Measurements from ENCODE around the gene COG5. TPM values are rescaled to one million over a fixed set of nuclear protein-coding genes. Genes with fewer than 3 reads are reported as not detected.

COG5 gene
- total RNA-seq, 1 experiment from 2014 or later, result 62.3 TPM

DNA sequence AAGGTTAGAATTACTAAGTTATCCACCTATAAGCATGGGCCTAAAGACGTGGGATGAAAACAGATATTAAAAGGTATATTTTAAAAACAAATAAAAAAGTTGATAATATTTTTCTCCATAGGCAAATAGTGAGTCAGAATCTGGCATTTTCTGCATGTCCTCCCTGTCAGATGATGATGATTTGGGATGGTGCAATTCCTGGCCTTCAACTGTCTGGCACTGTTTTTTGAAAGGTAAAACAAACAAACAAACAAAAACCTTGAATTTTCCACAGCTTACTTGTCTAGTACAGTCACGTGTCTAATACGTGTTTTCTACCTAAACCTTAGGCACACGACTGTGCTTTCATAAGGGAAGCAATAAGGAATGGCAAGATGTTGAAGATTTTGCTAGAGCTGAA lies 377.5 kb downstream of the COG5 start:
- DNase-seq (ENCODE audit: low read depth), result no peak

DNA sequence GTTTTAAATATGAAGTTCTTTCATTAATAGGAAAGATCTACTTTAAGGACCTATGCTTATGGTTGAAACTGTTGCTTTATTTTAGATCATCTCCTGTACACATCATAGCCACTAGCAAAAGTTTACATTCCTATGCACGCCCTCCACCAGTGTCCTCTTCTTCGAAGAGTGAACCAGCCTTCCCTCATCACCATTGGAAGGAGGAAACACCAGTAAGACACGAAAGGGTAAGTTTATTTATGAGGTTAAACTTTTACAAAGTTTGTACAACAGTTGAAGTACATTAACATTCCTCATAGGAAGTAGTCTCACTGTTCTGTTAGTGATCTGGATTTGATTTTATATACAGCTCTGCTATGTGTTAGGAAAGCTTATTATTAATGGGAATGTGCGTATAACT lies 378.0 kb downstream of the COG5 start:
- DNase-seq (ENCODE audit: low read depth), result no peak

DNA sequence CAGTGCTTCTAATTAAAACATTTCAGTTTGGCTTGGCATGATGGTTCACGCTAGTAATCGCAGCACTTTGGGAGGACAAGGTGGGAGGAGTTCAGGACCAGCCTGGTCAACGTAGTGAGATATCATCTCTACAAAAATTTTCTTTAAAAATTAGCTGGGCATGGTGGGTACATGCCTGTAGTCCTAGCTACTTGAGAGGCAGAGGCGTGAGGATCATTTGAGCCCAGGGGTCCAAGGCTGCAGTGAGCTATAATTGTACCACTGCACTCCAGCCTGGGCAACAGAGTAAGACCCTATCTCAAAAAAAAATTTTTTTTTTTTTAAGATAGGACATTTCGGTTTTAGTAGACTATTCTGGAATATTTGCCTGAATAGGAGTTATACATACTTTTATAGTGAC lies 382.5 kb downstream of the COG5 start:
- DNase-seq (ENCODE audit: low read depth), result no peak

DNA sequence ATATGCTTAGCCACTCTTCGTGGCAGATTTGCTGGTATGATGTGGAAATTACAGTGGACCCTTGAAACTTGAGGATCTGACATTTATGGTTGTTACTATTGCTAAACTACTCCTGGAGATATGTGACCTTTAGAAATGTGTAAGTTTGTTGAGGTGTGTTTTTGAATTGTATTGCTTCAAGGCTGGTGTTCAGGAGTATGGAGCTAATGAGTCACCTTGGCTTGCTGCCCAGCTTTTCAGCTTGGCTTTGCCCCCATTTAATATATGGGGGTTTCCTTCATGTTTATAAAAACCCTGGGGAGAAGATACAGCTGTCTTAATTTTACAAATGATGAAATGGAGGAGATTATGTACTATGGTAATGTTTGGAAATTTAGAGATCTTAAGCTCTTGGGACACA lies 383.3 kb downstream of the COG5 start:
- DNase-seq (ENCODE audit: low read depth), result peak; percentile 76

DNA sequence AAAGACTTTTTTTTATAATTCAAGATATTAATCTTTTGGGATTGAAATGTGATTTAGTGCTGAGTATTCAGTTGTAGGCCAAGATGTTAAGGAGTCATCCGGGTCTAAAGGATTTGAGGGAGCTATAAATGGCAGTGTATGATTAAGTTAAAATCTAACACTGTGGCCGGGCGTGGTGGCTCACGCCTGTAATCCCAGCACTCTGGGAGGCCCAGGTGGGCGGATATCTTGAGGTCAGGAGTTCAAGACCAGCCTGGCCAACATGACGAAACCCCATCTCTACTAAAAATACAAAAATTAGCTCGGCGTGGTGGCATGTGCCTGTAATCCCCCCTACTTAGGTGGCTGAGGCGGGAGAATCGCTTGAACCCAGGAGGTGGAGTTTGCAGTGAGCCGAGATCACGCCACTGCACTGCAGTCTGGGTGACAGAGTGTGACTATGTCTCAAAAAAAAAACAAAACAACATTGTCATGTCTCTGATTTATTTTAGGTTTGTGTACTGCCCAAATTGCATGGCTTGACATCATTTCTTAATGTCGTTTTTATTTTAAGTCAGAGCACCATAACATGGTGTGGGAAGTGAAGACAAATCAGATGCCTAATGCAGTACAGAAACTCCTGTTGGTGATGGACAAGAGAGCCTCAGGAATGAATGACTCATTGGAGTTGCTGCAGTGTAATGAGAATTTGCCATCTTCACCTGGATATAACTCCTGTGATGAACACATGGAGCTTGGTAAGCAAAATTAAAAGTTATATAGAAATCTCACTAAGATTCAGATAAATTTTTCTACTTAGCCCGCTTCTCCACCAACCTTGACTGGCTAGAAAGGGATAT lies 384.2 kb downstream of the COG5 start:
- DNase-seq (ENCODE audit: low read depth), result peak; percentile 74

DNA sequence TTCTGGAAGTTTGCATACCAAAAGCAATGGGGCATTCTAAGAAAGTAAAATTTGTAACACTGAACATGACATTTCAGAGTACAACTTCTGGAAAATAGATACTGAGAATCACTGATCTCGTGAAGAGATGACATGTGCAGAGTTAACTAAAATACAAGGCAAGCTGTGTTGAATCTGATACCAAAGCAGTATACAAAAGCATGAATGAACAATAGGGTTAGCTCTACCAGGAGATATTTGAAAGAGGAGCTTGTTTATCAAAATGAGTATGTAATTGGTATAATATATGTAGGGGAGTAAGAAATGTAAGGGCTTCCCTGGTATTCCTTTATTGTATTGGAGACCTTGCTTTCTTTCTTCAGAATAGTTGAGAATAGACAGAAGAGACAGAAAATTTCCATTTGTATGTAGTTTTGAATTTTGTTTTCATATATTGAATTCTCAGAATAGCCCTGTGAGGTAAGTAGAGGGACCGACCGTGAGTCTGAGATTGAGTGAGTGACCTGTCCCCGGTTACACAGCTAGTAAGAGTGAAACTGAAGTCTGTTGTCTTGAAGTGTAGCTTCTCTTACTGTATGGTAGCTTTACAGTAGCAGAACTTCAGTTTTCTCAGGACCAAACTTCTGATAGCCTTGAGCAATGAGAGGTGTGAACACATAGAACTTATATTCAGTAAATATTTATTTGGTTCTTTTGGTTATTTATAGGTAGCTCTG lies 389.9 kb downstream of the COG5 start:
- no peak for DNase-seq (ENCODE audit: low read depth)

DNA sequence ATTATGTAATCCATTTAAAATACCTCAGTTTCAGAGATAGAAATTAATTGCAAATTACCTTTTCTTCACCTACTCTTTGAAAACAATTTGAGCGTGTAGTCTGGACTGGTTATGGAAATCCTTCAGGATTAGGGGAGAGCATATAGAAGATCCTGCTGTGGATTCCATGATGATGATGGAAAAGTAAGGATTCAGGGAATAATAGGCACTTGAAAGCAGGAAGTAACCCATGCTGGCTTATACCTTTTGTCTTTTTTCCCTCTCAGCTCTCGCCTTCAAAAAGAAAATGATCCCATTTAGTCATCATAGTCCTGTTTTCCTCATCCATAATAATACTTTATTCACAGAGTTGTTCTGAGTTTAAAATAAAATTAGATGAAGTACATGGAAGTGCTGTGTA lies 390.5 kb downstream of the COG5 start:
- no peak for DNase-seq (ENCODE audit: low read depth)

DNA sequence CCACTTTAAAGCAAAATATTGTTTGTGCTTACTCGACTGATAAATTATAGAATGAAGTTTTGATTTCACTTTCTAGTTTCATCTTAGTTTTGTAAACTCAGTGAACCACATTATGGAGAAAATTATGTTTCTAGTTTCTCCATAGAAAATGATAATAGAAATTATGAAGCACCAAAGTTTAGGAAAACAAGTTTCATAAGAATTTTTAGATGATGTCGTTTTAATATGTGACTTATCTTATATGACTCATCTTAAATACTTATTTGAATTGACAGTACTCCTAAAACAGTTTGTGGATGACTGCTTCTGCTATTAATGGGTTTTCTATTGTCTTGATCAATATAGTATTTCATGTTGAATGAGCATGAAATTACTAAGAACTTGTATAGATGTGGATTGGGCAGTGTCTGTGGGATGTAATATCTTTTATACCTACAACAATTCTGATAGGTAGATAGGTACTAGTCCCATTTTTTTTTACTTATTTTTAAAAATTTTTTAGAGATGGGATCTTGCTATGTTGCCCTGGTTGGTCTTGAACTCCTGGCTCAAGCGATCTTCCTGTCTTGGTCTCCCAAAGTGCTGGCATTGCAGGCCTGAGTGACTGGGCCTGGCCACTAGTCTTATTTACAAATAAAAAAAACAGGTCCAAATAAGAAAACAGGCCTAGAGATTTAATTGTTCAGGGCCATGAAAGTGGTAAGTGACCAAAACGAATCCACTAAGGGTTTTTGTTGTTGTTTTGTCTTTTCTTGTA lies 391.3 kb downstream of the COG5 start:
- DNase-seq (ENCODE audit: low read depth), result no peak

DNA sequence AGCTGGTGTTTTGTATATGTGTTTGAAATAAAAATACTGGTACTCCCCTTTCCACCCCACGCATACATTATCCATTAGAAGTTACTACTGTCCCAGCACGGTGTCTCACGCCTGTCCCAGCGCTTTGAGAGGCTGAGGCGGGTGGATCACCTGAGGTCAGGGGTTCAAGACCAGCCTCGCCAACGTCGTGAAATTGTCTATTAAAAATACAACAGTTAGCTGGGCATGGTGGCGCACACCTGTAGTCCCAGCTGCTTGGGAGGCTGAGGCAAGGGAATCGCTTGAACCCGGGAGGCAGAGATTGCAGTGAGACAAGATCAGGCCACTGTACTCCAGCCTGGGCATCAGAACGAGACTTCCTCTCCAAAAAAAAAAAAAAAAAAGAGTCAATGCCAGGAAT lies 392.2 kb downstream of the COG5 start:
- DNase-seq (ENCODE audit: low read depth), result no peak

DNA sequence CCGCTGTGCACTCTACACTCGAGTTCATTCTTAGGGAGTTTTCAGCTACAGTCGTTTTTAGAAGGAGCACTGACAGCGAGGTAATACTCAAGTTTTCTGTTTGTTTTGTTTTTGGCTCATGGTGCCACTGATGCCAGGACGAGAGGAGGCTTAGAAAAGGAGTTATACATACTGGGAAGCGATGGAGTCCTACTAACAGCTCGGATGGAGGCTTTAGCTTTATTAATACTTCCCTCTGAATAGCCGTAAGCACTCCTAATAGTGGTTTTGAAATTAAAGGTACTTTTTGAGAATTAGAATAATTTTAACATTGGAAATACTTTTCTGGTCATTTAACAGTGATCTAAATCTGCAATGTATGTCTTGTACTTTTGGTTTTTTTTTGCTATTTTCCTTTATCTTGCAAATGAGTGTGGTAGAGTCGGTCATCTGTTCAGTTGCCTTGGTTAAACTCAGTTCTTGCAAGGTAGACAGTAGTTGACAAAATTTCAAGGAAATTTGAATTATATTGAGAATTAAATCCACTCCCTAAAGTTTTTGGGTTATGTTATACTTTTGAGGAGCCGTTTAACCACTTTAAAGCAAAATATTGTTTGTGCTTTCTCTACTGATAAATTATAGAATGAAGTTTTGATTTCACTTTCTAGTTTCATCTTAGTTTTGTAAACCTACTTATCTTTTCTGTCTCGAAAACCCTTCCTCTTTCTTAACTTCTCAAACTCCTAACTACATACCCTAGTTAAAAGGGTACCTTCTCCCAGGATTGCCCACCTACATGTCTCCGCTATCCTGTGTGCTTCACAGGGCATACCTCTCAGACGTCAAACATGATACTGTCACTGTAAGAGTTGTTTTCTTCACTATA lies 393.4 kb downstream of the COG5 start:
- DNase-seq (ENCODE audit: low read depth), result no peak

DNA sequence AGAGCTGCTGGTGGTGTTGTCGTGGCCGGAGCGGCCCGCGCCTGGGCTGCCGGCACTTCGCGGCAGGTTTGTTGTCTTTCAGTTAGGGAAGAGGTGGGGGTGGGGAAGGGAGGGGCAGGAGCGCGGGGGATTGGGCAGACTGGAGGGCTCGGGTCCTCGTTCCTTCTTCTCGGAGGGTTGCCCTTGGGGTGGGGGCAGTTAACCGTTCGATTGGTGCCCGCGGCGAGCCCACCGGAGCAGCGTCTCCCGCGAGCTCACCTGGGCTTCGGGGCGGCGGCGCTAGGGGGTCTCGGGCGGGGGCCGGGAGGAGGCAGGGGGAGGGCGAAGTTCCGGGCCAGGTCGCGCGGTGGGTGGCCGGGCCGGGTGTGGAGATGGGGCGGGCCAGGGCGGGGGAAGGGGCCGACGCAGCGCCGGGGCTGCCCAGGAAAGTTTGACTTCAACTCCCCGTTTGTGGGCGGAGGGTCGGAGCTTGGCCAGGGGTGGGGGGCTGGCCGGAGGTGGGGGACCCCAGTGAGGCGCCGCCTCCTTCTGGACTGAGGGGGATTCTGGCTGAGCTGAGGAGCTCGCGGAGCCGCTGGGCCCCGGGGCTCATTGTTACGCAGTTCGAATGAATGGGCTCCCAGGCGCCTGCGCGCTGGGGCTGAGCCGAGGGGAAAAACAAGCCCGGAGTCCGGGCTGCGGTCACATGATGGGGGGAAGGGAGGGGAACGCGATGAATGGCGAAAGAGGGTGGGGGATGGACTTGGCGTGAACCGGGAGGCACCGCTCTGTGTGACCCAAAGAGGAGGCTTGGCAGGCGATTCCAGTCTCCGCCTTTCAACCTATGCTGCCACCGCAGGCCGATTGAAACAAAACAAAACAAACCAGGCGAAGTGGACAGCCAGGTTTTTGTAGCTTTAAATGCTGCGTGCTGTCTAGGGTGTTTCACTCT lies 394.3 kb downstream of the COG5 start:
- DNase-seq (ENCODE audit: low read depth), result peak; percentile 98

DNA sequence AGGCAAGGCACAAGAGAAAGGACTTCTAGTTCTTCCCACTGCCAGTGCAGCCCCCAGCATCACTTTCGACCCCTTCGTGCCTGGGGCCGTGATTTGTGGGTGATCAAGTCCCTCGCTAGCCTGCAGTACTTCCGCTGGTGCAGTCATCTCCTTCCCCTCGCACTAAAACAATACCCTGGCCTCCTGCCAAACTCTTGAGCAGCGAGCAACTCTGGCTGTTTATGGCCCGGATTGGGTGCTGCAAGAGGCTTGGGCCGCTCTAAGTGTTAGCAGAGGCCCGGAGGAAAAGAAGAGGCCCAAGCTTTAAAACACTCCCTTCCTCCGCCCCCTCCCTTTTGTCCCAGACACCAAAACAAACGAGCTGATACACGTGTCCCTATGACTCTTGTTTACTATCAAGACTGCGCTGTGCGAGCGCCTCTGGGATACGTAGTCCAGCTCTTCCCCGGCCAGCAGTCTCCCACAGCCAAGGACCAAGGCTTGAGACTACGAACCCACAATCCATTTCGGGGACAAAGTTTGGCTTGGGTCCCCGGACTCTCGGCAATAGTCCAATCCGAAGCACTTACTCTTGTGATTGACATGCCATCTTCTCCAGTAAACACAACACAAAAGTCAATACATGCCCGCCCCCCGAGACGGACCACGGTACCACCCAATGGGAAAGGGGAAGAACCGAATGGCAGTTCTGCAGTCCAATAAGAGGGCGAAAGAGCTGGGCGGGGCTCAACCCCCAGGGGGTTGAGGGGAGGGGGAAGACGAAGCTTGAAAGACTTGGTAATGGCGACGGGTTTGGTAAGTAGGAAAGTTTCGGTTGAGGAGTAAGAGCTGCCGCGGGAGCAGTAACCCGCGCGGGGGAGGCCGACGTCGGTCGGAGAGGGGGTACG lies 395.2 kb downstream of the COG5 start, which contains the start of gene HBP1:
HBP1 (plus strand) TSS at position 771 of the 887 bp plus-strand sequence. CDS start 10,891 bp downstream, outside the sequence.
- DNase-seq (ENCODE audit: low read depth), result peak; percentile 100

DNA sequence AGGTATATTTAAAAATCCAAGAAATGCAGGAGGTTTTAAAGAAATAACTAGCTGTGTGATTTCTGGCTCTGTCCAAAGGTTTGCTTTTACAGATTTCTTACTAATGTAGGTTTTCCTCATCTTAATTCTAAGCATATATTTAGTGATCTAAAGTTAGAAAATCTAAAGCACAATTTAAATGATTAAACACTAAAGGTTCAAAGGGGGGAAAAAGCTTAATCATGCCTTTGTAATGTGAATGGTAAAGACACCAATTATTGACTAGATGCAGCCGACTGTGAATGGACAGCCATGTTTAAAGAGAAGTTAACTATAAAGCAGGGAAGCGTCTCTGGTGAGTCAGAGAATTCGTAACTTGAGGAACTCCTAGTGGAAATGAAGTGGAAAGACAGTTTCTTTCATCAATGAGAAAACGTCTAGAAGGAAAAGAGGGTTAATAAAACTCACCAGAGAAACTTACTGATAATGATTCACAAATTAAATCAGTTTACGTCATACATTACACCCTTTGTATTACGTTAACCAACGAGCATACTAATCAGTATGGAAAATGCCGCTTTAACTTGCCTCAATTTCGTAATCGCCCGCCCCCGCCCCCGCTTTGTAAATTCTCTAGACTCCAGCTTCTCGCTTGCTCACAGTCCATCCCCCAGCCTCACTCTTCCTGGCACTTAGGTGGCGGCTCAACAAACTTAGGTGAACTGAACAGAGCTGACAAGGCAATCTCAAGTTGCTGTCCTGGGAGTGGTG lies 396.1 kb downstream of the COG5 start:
- DNase-seq (ENCODE audit: low read depth), result peak; percentile 85

DNA sequence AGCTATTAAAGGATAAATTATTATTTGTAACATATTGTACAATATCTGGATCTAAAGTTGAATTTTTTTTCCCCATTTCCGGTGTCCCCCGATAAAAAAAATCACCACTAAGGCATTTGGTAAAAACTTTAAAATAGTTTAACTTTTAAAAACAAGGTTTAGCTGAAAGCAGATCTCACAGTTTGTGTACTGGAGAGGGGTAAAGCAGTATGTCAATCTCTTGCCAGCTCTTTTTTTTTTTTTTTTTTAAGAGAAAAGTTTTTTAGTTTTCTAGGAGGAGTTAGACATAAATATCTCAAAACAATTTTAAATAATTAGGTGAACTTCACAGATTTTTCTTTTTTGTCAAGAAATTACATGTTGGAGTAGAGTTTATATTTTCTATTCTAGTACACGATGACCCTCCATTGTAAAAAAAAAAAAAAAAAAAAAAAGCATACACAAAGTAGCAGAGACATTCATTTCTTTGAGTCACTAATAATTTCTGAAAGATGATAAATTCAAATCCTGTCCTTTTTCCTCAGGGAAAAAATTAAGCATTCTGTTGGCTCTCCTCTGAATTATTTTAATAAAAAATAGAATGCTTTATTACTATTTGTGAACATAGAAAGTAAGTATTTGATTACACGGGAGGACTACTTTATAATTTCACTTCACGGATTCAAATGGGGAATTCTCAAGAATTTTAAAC lies 396.8 kb downstream of the COG5 start:
- no peak for DNase-seq (ENCODE audit: low read depth)

DNA sequence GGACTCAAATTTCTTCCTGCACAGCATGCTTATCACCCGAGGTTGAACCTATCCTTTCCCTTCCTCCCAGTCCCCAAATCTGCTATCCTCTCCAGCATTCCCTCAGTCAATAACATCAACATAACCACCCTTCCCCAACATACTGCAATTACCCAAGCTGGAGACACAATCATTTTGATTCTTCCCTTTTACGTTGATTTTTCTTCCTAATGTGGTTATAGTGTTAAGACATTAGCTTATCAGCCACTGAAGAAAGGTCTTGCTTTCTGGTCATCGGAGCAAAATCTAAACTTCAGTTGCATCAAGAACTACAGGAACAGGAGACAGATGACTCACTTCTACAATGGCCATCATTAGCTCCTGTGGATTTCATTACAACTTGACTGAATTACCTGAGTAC lies 398.4 kb downstream of the COG5 start:
- no peak for DNase-seq (ENCODE audit: low read depth)

DNA sequence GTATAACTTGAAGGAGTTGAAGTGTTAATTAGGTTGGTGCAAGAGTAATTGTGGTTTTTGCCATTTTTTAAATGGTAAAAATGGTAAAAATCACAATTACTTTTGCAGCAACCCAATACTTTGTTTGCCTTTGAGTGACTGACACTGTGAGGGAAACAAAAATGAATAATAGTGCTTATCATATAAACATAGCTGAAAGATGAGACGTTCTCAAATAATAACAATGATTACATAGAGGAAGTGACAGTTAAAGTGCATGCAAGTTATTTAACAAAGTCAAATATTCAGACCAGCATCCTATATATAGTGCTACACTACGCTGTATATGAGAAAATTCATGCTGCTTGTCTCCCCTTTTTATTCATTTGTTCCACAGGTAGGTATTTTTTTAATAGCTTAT lies 399.6 kb downstream of the COG5 start:
- no peak for DNase-seq (ENCODE audit: low read depth)

DNA sequence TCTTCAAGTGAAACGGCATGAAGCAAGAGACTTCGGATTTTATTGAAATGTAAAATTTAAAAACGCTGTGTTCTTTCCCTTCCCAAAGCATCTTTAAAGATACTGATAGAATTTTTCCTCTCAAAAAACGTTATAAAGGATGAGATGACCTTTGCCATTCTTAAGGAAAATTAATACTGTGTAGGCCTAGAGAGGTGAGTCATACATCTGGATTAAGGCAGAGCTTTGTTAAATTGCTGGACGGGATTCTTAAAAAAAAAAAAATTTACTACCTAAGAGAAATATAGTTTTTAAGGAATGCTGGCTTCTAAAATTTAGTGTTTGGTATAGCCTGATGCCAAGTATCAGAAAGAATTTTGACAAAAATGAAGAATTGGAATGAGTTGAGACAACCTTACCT lies 401.2 kb downstream of the COG5 start:
- peak; percentile 20 for DNase-seq (ENCODE audit: low read depth)

DNA sequence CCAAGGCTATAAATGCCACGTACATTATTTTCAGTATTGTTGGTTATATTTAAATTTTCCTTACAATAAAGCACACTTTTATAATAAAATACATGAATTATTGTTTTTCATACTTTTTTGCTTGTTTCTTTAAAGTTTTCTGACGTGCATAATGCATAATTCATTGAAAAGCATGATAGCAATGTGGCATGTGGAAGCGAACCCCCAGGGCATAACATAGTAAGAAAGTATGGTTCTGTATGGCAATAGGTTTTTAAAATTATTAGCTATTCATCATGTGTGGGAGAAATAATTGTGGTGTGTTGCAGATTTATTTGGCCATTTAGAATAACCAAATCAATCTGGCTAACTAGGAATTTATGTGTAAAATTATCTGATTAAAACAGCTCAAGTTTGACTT lies 402.3 kb downstream of the COG5 start:
- DNase-seq (ENCODE audit: low read depth), result no peak
